T-cell (primary cell): ENCODE measurements around the gene DPYD. TPM values are rescaled to one million over a fixed set of nuclear protein-coding genes. Genes with fewer than 3 reads are reported as not detected.

Source experiments
- ATAC-seq, 4 experiments: fragments of 200-7000 bp in 3 of 4; fragments of 150-1000 bp in 1 of 4; cut with Tn5 transposase; replicated peaks in 1 of 4; 1 replicate in 3 of 4; 2 replicates in 1 of 4; pipeline ENCODE4 v1.10.0; 2021; ENCODE audit warnings: moderate library complexity in 3 of 4, mild to moderate bottlenecking in 2 of 4, moderate number of reproducible peaks in 1 of 4
- CTCF ChIA-PET, 2 donors: fragments of 300-600 bp; sonication (Branson Sonifier 250); formaldehyde crosslinking; loops; one replicate each; lab custom pipeline; 2022; ENCODE audit warnings: antibody characterized with exemption in 2 of 2; lab: Charles Lee
- POLR2A ChIA-PET, 2 donors: fragments of 300-600 bp; sonication (Branson Sonifier 250); formaldehyde crosslinking; loops; one replicate each; lab custom pipeline; 2022; ENCODE audit warnings: antibody characterized with exemption in 2 of 2; lab: Charles Lee
- DNase-seq, 35 experiments: peaks; one replicate each; pipeline versions ENCODE4 v3.0.0 to v3.0.0-alpha.2; 2013 to 2023
- H3K27ac ChIP-seq: one replicate; pipeline ENCODE4 v1.5.1; 2013; ENCODE audit warnings: low read length
- H3K27me3 ChIP-seq, 2 experiments: replicated peaks in 1 of 2; 1 replicate in 1 of 2; 2 replicates in 1 of 2; pipeline versions ENCODE4 v1.6.1 to v1.7.0; 2013; ENCODE audit warnings: low read length in 1 of 2, mixed read lengths in 1 of 2; ENCODE audit not compliant: control insufficient read depth in 2 of 2, insufficient read depth in 2 of 2; ENCODE audit errors: extremely low read depth in 1 of 2
- H3K36me3 ChIP-seq, 2 donors: 1 replicate in 1 of 2; 2 replicates in 1 of 2; pipeline versions ENCODE4 v1.6.1 to v1.7.0; 2013; ENCODE audit warnings: low read length in 1 of 2; ENCODE audit not compliant: control insufficient read depth in 2 of 2, insufficient read depth in 1 of 2; ENCODE audit errors: extremely low read depth in 1 of 2
- H3K4me1 ChIP-seq, 2 experiments: 1 replicate in 1 of 2; 2 replicates in 1 of 2; pipeline versions ENCODE4 v1.6.1 to v1.7.0; 2013; ENCODE audit warnings: low read length in 2 of 2, mixed read lengths in 1 of 2; ENCODE audit not compliant: insufficient read depth in 2 of 2, control insufficient read depth in 1 of 2; ENCODE audit errors: extremely low read depth in 1 of 2
- H3K4me3 ChIP-seq, 2 donors: 1 replicate in 1 of 2; 2 replicates in 1 of 2; pipeline versions ENCODE4 v1.5.1 to v1.7.0; 2013; ENCODE audit warnings: mild to moderate bottlenecking in 2 of 2, low read length in 1 of 2, moderate library complexity in 1 of 2; ENCODE audit not compliant: control insufficient read depth in 1 of 2; ENCODE audit errors: extremely low read depth in 1 of 2
- H3K9me3 ChIP-seq: 2 replicates; pipeline ENCODE4 v1.7.0; 2013
- H3K27ac Mint-ChIP-seq, 2 donors: one replicate each; pipeline ENCODE4 v1.8.0; 2020 to 2021; ENCODE audit warnings: mild to moderate bottlenecking in 2 of 2, mixed read lengths in 2 of 2
- H3K27me3 Mint-ChIP-seq, 2 donors: one replicate each; pipeline ENCODE4 v1.8.0; 2021 to 2022; ENCODE audit warnings: mixed read lengths in 2 of 2
- H3K36me3 Mint-ChIP-seq: one replicate; pipeline ENCODE4 v1.8.0; 2021; ENCODE audit warnings: mixed read lengths
- H3K4me1 Mint-ChIP-seq, 3 donors: one replicate each; pipeline ENCODE4 v1.8.0; 2020 to 2022; ENCODE audit warnings: mixed read lengths in 3 of 3, mild to moderate bottlenecking in 1 of 3
- H3K4me3 Mint-ChIP-seq, 3 donors: one replicate each; pipeline ENCODE4 v1.8.0; 2020 to 2022; ENCODE audit warnings: mild to moderate bottlenecking in 3 of 3, mixed read lengths in 3 of 3, moderate library complexity in 3 of 3
- H3K9me3 Mint-ChIP-seq, 3 donors: one replicate each; pipeline ENCODE4 v1.8.0; 2020 to 2022; ENCODE audit warnings: mixed read lengths in 3 of 3
- WGBS: methylation state at CpG from one replicate; pipeline ENCODE4 v1.1.5; 2013; ENCODE audit warnings: missing lambda C conversion rate; ENCODE audit not compliant: insufficient coverage; 5-methylcytosine and 5-hydroxymethylcytosine counted together
- total RNA-seq, 35 experiments: library from RNA in 6 of 35; stranded (reverse) in 6 of 35; fragments of 120-200 nt in 1 of 35; gene quantifications; one replicate each; pipeline versions ENCODE4 v1.2.1 to v1.2.4 and lab custom pipeline; 2013 to 2026

The DPYD gene
- total RNA-seq, 5 donors from 2014 or later (not counting 1 experiment from before 2014, with no cell fraction given) = 39.1 to 74.1 (median 47.8) TPM

DNA sequence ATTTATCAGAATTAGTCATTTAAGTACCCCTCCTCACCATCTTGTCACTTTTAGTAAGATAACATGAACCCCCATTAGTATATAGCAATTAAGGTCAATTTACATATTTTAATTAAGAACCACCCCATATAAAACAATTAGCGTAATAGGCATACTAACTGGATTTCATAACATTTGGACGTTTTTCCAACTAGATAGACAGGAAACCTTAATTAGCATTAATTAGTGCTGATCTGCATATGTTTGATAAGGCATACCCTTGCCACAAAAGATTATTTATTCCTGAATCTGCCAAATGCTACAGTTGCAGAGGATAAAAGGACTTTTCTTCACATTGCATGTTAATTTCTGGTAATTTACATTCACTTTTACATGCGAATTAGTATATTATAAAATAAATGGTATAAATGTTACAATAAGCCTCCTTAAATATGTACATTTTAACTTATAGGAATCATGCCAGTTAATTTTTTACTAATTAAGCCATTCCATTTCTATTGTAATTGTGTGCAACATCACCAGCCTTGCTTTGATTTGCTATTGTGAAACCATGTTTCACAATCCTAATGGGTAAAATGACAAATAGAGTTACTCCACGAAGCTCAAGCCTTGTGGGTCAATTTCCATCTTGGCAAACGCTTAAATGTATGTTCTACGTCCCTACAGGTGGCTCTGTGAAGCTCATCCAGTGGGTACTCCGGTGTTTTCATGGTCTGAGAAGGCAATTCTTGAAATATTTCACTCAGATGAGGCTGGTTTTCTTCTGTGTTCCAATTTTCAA lies 469.6 kb downstream of the DPYD start:
- Mint-ChIP-seq H3K4me1 (peaks cover 0 to 4% (median 0%) of the 10 kb centered on the region in 3 donors), H3K9me3 (no peaks in the 10 kb centered on the region), H3K4me3 (no peak overlapping the region), H3K27me3 (no peaks in the 10 kb centered on the region), H3K36me3 (peaks cover 50% of the 10 kb centered on the region), H3K27ac (no peak overlapping the region)
- WGBS = 83% methylated on average over 3 of the region's 7 CpGs
- DNase-seq = no peak
- Histone ChIP-seq H3K4me1 (no peaks in the 10 kb centered on the region), H3K4me3 (no peak overlapping the region), H3K27ac (no peak overlapping the region), H3K36me3 (no peaks in the 10 kb centered on the region), H3K9me3 (no peaks in the 10 kb centered on the region), H3K27me3 (no peaks in the 10 kb centered on the region)
- POLR2A ChIA-PET = no interaction called here
- CTCF ChIA-PET = no interaction called here
- no peak for ATAC-seq

DNA sequence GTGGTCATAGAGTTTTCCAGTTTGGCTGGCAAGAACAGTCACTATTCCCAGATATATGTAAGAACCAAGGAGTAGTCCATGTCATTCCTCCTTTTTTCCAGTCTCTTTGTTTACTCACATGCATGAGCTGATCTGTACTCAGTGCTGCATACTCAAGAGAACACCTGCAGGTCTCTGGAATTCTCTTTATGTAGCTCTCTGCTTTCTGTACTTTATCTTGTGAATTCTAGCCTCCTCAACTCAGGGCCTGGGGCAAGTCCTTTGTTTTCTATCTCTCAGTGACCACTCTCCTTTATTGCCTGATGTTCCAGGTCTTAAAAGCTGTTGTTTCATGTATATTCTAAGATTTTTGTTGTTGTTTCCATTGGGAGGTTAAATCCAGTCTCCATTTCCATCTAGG lies 478.9 kb downstream of the DPYD start:
- DNase-seq (no peak), ATAC-seq (no peak)
- no peaks in the 10 kb centered on the region for H3K9me3 ChIP-seq
- ChIA-PET POLR2A (no interaction called here), CTCF (interaction anchor here in 1 of 2 donors (0.6 kb wide), 1 partner anchor 26 kb away, joined by 3 read pairs; no protein-coding TSS in a partner anchor)
- no peaks in the 10 kb centered on the region for H3K27me3 Mint-ChIP-seq
- no peak overlapping the region for H3K4me3 ChIP-seq
- no peaks in the 10 kb centered on the region for H3K36me3 ChIP-seq
- no peaks in the 10 kb centered on the region for H3K27me3 ChIP-seq
- no peaks in the 10 kb centered on the region for H3K9me3 Mint-ChIP-seq
- H3K36me3 Mint-ChIP-seq = peaks cover 53% of the 10 kb centered on the region
- no peak overlapping the region for H3K27ac Mint-ChIP-seq
- no peak overlapping the region for H3K27ac ChIP-seq
- H3K4me1 ChIP-seq = no peaks in the 10 kb centered on the region
- H3K4me3 Mint-ChIP-seq = no peak overlapping the region
- H3K4me1 Mint-ChIP-seq = no peaks in the 10 kb centered on the region

DNA sequence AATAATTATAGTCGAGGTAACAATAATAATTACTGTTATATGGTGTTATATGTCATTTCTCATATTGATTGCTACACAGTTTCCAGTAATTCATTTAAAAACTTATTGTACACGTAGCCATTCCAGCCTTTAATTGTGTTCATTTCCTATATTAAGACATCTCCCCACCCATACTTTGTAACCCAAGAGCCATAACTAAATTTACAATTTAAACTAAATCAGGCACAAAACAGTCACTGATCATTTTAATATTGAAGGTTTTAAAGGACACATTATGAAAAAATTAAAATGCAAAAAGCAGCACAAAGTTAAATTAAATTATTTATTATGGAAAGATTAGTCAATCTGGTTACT lies 487.0 kb downstream of the DPYD start:
- Mint-ChIP-seq H3K4me1 (no peaks in the 10 kb centered on the region), H3K27ac (no peak overlapping the region), H3K27me3 (no peaks in the 10 kb centered on the region), H3K4me3 (no peak overlapping the region), H3K36me3 (peaks cover 48% of the 10 kb centered on the region), H3K9me3 (no peaks in the 10 kb centered on the region)
- ChIA-PET POLR2A (no interaction called here), CTCF (no interaction called here)
- DNase-seq (no peak), ATAC-seq (no peak)
- Histone ChIP-seq H3K27me3 (no peaks in the 10 kb centered on the region), H3K36me3 (no peaks in the 10 kb centered on the region), H3K27ac (no peak overlapping the region), H3K4me3 (no peak overlapping the region), H3K4me1 (no peaks in the 10 kb centered on the region), H3K9me3 (no peaks in the 10 kb centered on the region)
- WGBS = no CpG with 5 or more reads among the region's 2 CpGs

DNA sequence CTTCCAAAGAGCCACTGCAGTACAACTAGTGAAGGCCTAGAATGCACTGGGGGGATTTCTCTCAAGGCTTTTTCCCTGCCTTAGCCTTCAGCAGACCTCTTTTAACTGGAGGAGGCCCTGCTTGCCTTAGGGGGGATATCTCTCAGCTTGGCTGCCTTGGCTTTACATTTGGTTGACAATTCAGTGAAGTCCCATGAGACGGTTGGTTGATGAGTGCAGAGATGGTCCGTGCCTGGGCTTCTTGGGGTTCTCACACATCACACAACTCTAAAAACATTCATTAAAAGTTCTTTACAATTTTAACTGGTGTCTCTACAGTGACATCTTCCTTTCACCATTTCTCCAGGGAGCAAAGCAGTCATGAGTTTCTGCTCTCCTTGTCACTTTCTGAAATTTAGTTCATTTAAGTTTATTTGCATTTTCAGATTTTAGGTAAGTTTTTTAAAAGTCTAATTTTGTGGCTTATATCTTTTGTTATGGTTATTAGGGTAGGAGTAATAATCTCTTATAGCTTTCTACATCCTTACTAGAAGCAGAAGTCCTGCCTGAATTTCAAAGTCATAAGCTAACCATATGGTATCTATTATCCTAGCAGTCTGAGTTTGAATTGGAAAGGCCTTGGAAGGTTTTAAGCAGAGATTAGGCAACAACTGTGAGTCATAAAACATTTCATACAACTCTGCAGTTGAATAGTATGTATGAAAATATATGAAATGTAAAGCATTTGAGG lies 487.6 kb downstream of the DPYD start:
- WGBS = no CpG with 5 or more reads among the region's 2 CpGs
- CTCF ChIA-PET = no interaction called here

DNA sequence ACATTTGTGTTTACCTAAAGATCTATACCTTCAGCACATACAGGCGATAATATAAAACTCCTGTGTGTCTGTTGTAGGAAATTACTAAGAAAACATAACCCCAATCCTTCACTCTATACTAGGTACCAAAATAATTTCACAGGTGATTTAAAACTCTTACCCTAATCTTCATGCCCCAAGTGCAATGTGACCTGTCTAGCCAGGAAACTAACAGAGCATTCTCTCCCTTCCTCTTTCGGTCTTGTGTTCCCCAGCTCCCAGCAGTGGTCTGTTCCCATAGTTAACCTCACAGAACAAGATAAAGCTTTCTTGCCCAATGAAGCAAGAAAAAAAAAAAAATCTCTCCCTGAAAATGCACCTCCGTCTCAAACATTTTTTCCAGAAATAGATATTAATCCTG lies 493.5 kb downstream of the DPYD start:
- H3K4me1 Mint-ChIP-seq = no peaks in the 10 kb centered on the region
- H3K4me1 ChIP-seq = no peaks in the 10 kb centered on the region
- POLR2A ChIA-PET = no interaction called here

More for the DNA sequence above, 487.6 kb downstream of the DPYD start:
- H3K9me3 ChIP-seq = no peaks in the 10 kb centered on the region
- ATAC-seq (no peak), DNase-seq (no peak)
- peaks cover 45% of the 10 kb centered on the region for H3K36me3 Mint-ChIP-seq
- no peaks in the 10 kb centered on the region for H3K27me3 ChIP-seq
- H3K4me3 ChIP-seq = no peak overlapping the region
- no peak overlapping the region for H3K4me3 Mint-ChIP-seq
- POLR2A ChIA-PET = no interaction called here
- no peaks in the 10 kb centered on the region for H3K4me1 ChIP-seq
- H3K9me3 Mint-ChIP-seq = no peaks in the 10 kb centered on the region
- no peak overlapping the region for H3K27ac Mint-ChIP-seq
- no peak overlapping the region for H3K27ac ChIP-seq
- no peaks in the 10 kb centered on the region for H3K36me3 ChIP-seq
- H3K27me3 Mint-ChIP-seq = no peaks in the 10 kb centered on the region
- H3K4me1 Mint-ChIP-seq = no peaks in the 10 kb centered on the region

DNA sequence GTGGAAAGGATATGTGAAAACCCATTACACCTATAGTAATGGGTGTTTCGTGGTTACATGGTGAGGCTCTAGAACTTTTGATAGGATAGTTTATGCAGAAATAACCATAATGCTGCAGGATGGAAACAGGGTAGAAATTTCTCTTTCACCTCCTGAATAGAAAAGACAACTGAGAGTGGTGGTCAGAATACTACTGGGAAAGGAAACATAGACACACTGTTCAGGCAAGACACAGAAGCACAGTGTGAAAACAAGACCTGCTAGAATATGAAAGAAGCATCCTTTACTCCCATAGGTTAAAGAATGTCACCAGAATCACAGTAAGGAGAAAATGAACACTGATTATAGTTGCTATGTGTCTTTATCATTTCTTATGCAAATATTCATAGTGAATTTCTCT lies 496.6 kb downstream of the DPYD start:
- H3K36me3 ChIP-seq = no peaks in the 10 kb centered on the region
- CTCF ChIA-PET = interaction anchor here in 1 of 2 donors (0.6 kb wide), 1 partner anchor 161 kb away, joined by 3 read pairs; no protein-coding TSS in a partner anchor
- DNase-seq = no peak
- no peaks in the 10 kb centered on the region for H3K4me1 ChIP-seq
- no peaks in the 10 kb centered on the region for H3K4me1 Mint-ChIP-seq
- no peaks in the 10 kb centered on the region for H3K9me3 Mint-ChIP-seq
- H3K9me3 ChIP-seq = no peaks in the 10 kb centered on the region
- no peak overlapping the region for H3K4me3 ChIP-seq
- peaks cover 41% of the 10 kb centered on the region for H3K36me3 Mint-ChIP-seq
- no CpG with 5 or more reads among the region's 1 CpG for WGBS
- no peaks in the 10 kb centered on the region for H3K27me3 ChIP-seq
- no peak for ATAC-seq
- POLR2A ChIA-PET = no interaction called here
- H3K4me3 Mint-ChIP-seq = no peak overlapping the region
- H3K27ac Mint-ChIP-seq = no peak overlapping the region
- H3K27ac ChIP-seq = no peak overlapping the region
- no peaks in the 10 kb centered on the region for H3K27me3 Mint-ChIP-seq

More for the DNA sequence above, 493.5 kb downstream of the DPYD start:
- no peaks in the 10 kb centered on the region for H3K27me3 Mint-ChIP-seq
- peaks cover 37% of the 10 kb centered on the region for H3K36me3 Mint-ChIP-seq
- H3K36me3 ChIP-seq = no peaks in the 10 kb centered on the region
- WGBS = 86% methylated on average over 1 of the region's 3 CpGs
- CTCF ChIA-PET = no interaction called here
- ATAC-seq (no peak), DNase-seq (no peak)
- H3K9me3 Mint-ChIP-seq = no peaks in the 10 kb centered on the region
- no peaks in the 10 kb centered on the region for H3K9me3 ChIP-seq
- no peak overlapping the region for H3K27ac ChIP-seq
- no peak overlapping the region for H3K4me3 ChIP-seq
- H3K4me3 Mint-ChIP-seq = no peak overlapping the region
- no peak overlapping the region for H3K27ac Mint-ChIP-seq
- H3K27me3 ChIP-seq = no peaks in the 10 kb centered on the region
